HepG2 (cell line): Measurements from ENCODE around the gene ARHGEF38. TPM values are rescaled to one million over a fixed set of nuclear protein-coding genes. Genes with fewer than 3 reads are reported as not detected.

Experiments used
- ATAC-seq: fragments of 200-7000 bp; cut with Tn5 transposase; 3 replicates; pipeline ENCODE4 v1.9.1; 2020; ENCODE audit warnings: mild to moderate bottlenecking, moderate library complexity
- BruUV-seq: library from RNA; stranded (reverse); fragments of 400-500 nt; replicated peaks from 2 replicates; lab custom pipeline; 2021; lab: Mats Ljungman, UMichigan
- CTCF ChIA-PET: fragments of 300-600 bp; formaldehyde crosslinking; extraction: SDS; loops from one replicate; lab custom pipeline; 2021; ENCODE audit warnings: low total read pairs, inconsistent platforms, low intra/inter-chr PET ratio; lab: Yijun Ruan, JAX
- POLR2A ChIA-PET: fragments of 350-600 bp; sonication (Branson Sonifier 250); formaldehyde crosslinking; loops from one replicate; lab custom pipeline; 2020; ENCODE audit warnings: antibody characterized with exemption, inconsistent platforms; lab: Yijun Ruan, JAX
- DNase-seq: peaks from one replicate; pipeline ENCODE4 v3.0.0-alpha.2; 2015; ENCODE audit warnings: low spot score
- FAIRE-seq: peaks from 3 replicates; lab custom pipeline; 2011; peaks lifted over from hg19 to GRCh38; lab: Jason Lieb, UNC
- H2AFZ ChIP-seq: one replicate; pipeline ENCODE4 v1.6.1; 2011; ENCODE audit warnings: low read length, inconsistent platforms
- H3K27ac ChIP-seq: fragments of 300-600 bp; 3 replicates; pipeline ENCODE4 v1.8.0; 2011; ENCODE audit warnings: mixed run types, mild to moderate bottlenecking, mixed read lengths, low read length, inconsistent platforms; ENCODE audit not compliant: insufficient read depth; ENCODE audit errors: extremely low read length
- H3K27me3 ChIP-seq, 2 experiments: fragments of 200-600 bp in 1 of 2; 2 replicates in 1 of 2; 3 replicates in 1 of 2; pipeline versions ENCODE4 v1.6.0 to v1.8.0; 2011; ENCODE audit warnings: low read length in 2 of 2, mild to moderate bottlenecking in 2 of 2, moderate library complexity in 2 of 2, inconsistent platforms in 1 of 2; ENCODE audit not compliant: insufficient read depth in 2 of 2, control insufficient read depth in 1 of 2
- H3K36me3 ChIP-seq, 2 experiments: fragments of 200-600 bp in 1 of 2; replicated peaks in 1 of 2; 2 replicates in 1 of 2; 3 replicates in 1 of 2; pipeline versions ENCODE4 v1.5.1 to v1.8.0; 2011; ENCODE audit warnings: low read length in 2 of 2, inconsistent platforms in 1 of 2; ENCODE audit not compliant: insufficient read depth in 2 of 2, control insufficient read depth in 1 of 2
- H3K4me1 ChIP-seq: 2 replicates; pipeline ENCODE4 v1.5.1; 2012; ENCODE audit warnings: low read length, inconsistent platforms; ENCODE audit not compliant: insufficient read depth
- H3K4me2 ChIP-seq: 2 replicates; pipeline ENCODE4 v1.6.0; 2011; ENCODE audit warnings: low read depth, low read length, inconsistent platforms
- H3K4me3 ChIP-seq, 3 experiments: fragments of 200-600 bp in 1 of 3; sonication (generic), shearing (Covaris generic) in 1 of 3; replicated peaks in 1 of 3; 2 replicates each; pipeline ENCODE4 v1.5.1; 2011 to 2016; ENCODE audit warnings: low read length in 3 of 3, inconsistent platforms in 2 of 3, low read depth in 2 of 3, mild to moderate bottlenecking in 2 of 3, control low read depth in 1 of 3, mixed read lengths in 1 of 3; ENCODE audit not compliant: insufficient read depth in 1 of 3
- H3K79me2 ChIP-seq: one replicate; pipeline ENCODE4 v1.6.1; 2011; ENCODE audit warnings: low read length, inconsistent platforms; ENCODE audit not compliant: insufficient read depth
- H3K9ac ChIP-seq: 2 replicates; pipeline ENCODE4 v1.6.0; 2011; ENCODE audit warnings: mild to moderate bottlenecking, low read depth, low read length, inconsistent platforms; ENCODE audit not compliant: insufficient read depth
- H3K9me3 ChIP-seq: 2 replicates; pipeline ENCODE4 v1.5.1; 2012; ENCODE audit warnings: mild to moderate bottlenecking, low read length
- H4K20me1 ChIP-seq: 2 replicates; pipeline ENCODE4 v1.6.0; 2011; ENCODE audit warnings: inconsistent platforms, mild to moderate bottlenecking, low read length, moderate library complexity; ENCODE audit not compliant: insufficient read depth
- EEA1 ChIP-seq: sonication (generic); formaldehyde crosslinking; IDR thresholded peaks from 2 replicates; pipeline ENCODE4 v1.5.1; 2020; ENCODE audit warnings: mild to moderate bottlenecking, missing genetic modification reagents, borderline replicate concordance
- ELF3 ChIP-seq: IDR thresholded peaks from 2 replicates; pipeline ENCODE4 v1.6.1; 2016; ENCODE audit warnings: missing genetic modification reagents, missing compliant biosample characterization
- EP300 ChIP-seq, 3 experiments: sonication (generic) in 1 of 3; formaldehyde crosslinking in 1 of 3; IDR thresholded peaks; 2 replicates each; pipeline versions ENCODE4 v1.5.1 to v1.6.1; 2011 to 2020; ENCODE audit warnings: low read depth in 2 of 3, low read length in 2 of 3, borderline replicate concordance in 1 of 3, improper control_type of control experiment in 1 of 3, mild to moderate bottlenecking in 1 of 3, missing genetic modification reagents in 1 of 3, moderate library complexity in 1 of 3
- TGIF2 ChIP-seq: IDR thresholded peaks from 2 replicates; pipeline ENCODE4 v1.6.1; 2016; ENCODE audit warnings: control low read depth, missing compliant biosample characterization
- ZNF768 ChIP-seq: sonication (generic); formaldehyde crosslinking; IDR thresholded peaks from 2 replicates; pipeline ENCODE4 v1.4.0; 2020; ENCODE audit warnings: missing genetic modification reagents
- WGBS: methylation state at CpG from one replicate; pipeline ENCODE4 v1.1.6; 2017; ENCODE audit warnings: low lambda C conversion rate; 5-methylcytosine and 5-hydroxymethylcytosine counted together
- in situ Hi-C: cut with HindIII; loops from 2 replicates; pipeline ENCODE4 v1.10.0; 2017; ENCODE audit warnings: low pct_unique_long_range_greater_than_20kb; ENCODE audit not compliant: extremely low pct_ligation_motif_present
- intact Hi-C: fragments of 100-400 bp; cut with micrococcal nuclease; formaldehyde crosslinking; loops from one replicate; pipeline ENCODE4 v1.10.0; 2022; ENCODE audit not compliant: unreplicated experiment
- polyA plus RNA-seq, 8 experiments: library from polyadenylated mRNA; depleted of rRNA in 3 of 8; stranded (reverse) in 7 of 8; unstranded in 1 of 8; fragments of >200 nt; fragmentation: Illumina TruSeq in 4 of 8; extraction: Trizol in 4 of 8; gene quantifications; 2 replicates each; pipeline versions ENCODE4 v1.2.1 to v1.2.3, GENCODE V29; 2011 to 2016; ENCODE audit warnings: low read depth in 4 of 8, missing spikeins in 1 of 8, mixed read lengths in 1 of 8; ENCODE audit not compliant: insufficient read depth in 1 of 8
- total RNA-seq, 5 experiments: library from RNA; depleted of rRNA; stranded (reverse); fragments of >200 nt; fragmentation: Illumina TruSeq; extraction: Trizol; gene quantifications; 2 replicates each; pipeline ENCODE4 v1.2.3, GENCODE V29; 2016; ENCODE audit warnings: low read depth in 1 of 5
- TF ChIP-seq, protein P1 (sequence below): sonication (generic); formaldehyde crosslinking; IDR thresholded peaks from 2 replicates; pipeline ENCODE4 v1.5.0; 2020; ENCODE audit warnings: missing genetic modification reagents
- TF ChIP-seq, protein P2 (sequence below): sonication (generic); formaldehyde crosslinking; IDR thresholded peaks from 2 replicates; pipeline ENCODE4 v1.4.0; 2020; ENCODE audit warnings: low read depth, missing genetic modification reagents

ARHGEF38 gene
- total and polyA plus RNA-seq, 2 of the 13 experiments (the other 11 are each of a cell fraction or from before 2014, with no cell fraction given) = not detected

DNA sequence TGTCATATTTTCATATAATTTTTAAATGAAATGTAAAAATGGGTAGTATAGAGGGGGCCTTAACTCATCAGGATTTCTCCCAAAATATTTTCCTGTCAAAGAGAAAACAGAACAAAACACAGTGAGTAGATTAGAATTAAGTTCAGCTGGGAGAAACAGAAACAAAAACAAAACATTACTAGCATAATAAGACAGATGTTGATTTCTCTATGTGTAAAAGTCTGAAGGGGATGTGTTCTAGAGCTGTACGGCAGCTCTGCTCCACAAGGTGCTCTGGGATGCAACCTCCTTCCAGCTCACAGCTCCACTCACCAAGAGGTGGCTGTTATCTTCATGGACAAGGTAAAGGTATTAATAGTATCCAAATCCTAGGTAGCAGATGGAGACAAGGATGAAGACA lies 72.8 kb downstream of the ARHGEF38 start (continued):
- TF ChIP-seq, protein P1, sequence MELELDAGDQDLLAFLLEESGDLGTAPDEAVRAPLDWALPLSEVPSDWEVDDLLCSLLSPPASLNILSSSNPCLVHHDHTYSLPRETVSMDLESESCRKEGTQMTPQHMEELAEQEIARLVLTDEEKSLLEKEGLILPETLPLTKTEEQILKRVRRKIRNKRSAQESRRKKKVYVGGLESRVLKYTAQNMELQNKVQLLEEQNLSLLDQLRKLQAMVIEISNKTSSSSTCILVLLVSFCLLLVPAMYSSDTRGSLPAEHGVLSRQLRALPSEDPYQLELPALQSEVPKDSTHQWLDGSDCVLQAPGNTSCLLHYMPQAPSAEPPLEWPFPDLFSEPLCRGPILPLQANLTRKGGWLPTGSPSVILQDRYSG (CRISPR knock-in tag) = no peak
- no peak for TF ChIP-seq ELF3 (CRISPR knock-in tag)

DNA sequence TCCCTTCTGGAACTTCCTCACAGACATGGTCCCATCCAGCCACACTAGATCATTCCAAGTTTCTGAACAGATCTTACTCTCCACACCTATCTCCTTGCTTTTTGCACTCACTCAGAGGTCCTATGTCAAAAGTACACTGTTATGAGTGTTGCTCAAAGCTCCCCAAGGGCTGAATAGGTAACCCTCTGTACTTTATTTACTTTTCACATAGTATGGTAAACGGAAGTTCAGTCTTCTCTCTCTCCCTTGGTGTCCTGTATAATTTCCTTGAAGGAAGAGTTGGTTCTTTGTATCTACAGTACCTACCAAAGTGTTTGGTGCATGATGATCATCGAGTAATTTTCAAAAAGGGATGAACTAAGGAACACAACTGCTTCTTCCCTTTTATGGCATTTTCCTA lies 74.4 kb downstream of the ARHGEF38 start:
- no peak overlapping the region for H2AFZ ChIP-seq
- H3K9me3 ChIP-seq = no peaks in the 10 kb centered on the region
- no peak for DNase-seq
- 0% methylated on average over 2 of the region's 2 CpGs for WGBS
- H3K79me2 ChIP-seq = no peaks in the 10 kb centered on the region
- H4K20me1 ChIP-seq = no peaks in the 10 kb centered on the region
- no peak overlapping the region for H3K27ac ChIP-seq
- intact Hi-C loops (no loop called here), in situ Hi-C loops (no loop called here)
- H3K36me3 ChIP-seq = no peaks in the 10 kb centered on the region
- 0 out of 5 replicates have a peak, but pooled peaks cover 0 to 4% of the 10 kb centered on the region in 2 experiments for H3K27me3 ChIP-seq
- ChIA-PET POLR2A (no interaction called here), CTCF (no interaction called here)
- FAIRE-seq = no peak
- H3K4me2 ChIP-seq = no peak overlapping the region
- BruUV-seq = no TSS peak
- TF ChIP-seq TGIF2 (CRISPR knock-in tag) = no peak
- no peak for TF ChIP-seq EP300 (IDR thresholded peaks at IDR 0.05; ENCODE audit: low read depth in 2 of 2, low read length in 2 of 2)
- no peak for TF ChIP-seq EP300 (CRISPR knock-in tag; IDR thresholded peaks at IDR 0.05; ENCODE audit: borderline replicate concordance)
- TF ChIP-seq ZNF768 (CRISPR knock-in tag) = no peak
- no peak for TF ChIP-seq EEA1 (CRISPR knock-in tag)
- TF ChIP-seq, protein P2, sequence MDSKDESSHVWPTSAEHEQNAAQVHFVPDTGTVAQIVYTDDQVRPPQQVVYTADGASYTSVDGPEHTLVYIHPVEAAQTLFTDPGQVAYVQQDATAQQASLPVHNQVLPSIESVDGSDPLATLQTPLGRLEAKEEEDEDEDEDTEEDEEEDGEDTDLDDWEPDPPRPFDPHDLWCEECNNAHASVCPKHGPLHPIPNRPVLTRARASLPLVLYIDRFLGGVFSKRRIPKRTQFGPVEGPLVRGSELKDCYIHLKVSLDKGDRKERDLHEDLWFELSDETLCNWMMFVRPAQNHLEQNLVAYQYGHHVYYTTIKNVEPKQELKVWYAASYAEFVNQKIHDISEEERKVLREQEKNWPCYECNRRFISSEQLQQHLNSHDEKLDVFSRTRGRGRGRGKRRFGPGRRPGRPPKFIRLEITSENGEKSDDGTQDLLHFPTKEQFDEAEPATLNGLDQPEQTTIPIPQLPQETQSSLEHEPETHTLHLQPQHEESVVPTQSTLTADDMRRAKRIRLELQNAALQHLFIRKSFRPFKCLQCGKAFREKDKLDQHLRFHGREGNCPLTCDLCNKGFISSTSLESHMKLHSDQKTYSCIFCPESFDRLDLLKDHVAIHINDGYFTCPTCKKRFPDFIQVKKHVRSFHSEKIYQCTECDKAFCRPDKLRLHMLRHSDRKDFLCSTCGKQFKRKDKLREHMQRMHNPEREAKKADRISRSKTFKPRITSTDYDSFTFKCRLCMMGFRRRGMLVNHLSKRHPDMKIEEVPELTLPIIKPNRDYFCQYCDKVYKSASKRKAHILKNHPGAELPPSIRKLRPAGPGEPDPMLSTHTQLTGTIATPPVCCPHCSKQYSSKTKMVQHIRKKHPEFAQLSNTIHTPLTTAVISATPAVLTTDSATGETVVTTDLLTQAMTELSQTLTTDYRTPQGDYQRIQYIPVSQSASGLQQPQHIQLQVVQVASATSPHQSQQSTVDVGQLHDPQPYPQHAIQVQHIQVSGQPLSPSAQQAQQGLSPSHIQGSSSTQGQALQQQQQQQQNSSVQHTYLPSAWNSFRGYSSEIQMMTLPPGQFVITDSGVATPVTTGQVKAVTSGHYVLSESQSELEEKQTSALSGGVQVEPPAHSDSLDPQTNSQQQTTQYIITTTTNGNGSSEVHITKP = no peak
- ATAC-seq = no peak
- H3K4me1 ChIP-seq = no peaks in the 10 kb centered on the region
- no peak overlapping the region for H3K9ac ChIP-seq
- no peak overlapping the region for H3K4me3 ChIP-seq
